ENCODE measurements around the gene LDLRAD2. TPM values are rescaled to one million over a fixed set of nuclear protein-coding genes. Genes with fewer than 3 reads are reported as not detected.

LDLRAD2 gene
- total RNA-seq, 1 experiment from 2014 or later = not detected

GRCh38 chr1:21822349-21822748, 10.3 kb downstream of the LDLRAD2 start:
- H3K27me3 ChIP-seq (ENCODE audit: insufficient read depth, low read length) = no peaks in the 10 kb centered on the region
- ChIA-PET RAD21 (ENCODE audit: low non-redundant PET in 1 of 2, low total read pairs in 2 of 2, uncharacterized antibody in 2 of 2, unreplicated experiment in 2 of 2) (no interaction called here), CTCF (no interaction called here), POLR2A (interaction anchor here (0.7 kb wide), 1 partner anchor 67 kb away, joined by 5 read pairs; no protein-coding TSS in a partner anchor)
- TF ChIP-seq, protein P1, sequence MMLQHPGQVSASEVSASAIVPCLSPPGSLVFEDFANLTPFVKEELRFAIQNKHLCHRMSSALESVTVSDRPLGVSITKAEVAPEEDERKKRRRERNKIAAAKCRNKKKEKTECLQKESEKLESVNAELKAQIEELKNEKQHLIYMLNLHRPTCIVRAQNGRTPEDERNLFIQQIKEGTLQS (IDR thresholded peaks at IDR 0.05) = no peak
- TF ChIP-seq MAX (IDR thresholded peaks at IDR 0.05) (no peak), SP1 (IDR thresholded peaks at IDR 0.05; ENCODE audit: low read depth) (no peak), ZFX (IDR thresholded peaks at IDR 0.05) (no peak), REST (IDR thresholded peaks at IDR 0.05; ENCODE audit: low read depth) (no peak), EGR1 (IDR thresholded peaks at IDR 0.05; ENCODE audit: low read depth) (no peak), RAD21 (IDR thresholded peaks at IDR 0.05; ENCODE audit: low read depth) (no peak), JUND (IDR thresholded peaks at IDR 0.05) (no peak)
- TF ChIP-seq, protein P2, sequence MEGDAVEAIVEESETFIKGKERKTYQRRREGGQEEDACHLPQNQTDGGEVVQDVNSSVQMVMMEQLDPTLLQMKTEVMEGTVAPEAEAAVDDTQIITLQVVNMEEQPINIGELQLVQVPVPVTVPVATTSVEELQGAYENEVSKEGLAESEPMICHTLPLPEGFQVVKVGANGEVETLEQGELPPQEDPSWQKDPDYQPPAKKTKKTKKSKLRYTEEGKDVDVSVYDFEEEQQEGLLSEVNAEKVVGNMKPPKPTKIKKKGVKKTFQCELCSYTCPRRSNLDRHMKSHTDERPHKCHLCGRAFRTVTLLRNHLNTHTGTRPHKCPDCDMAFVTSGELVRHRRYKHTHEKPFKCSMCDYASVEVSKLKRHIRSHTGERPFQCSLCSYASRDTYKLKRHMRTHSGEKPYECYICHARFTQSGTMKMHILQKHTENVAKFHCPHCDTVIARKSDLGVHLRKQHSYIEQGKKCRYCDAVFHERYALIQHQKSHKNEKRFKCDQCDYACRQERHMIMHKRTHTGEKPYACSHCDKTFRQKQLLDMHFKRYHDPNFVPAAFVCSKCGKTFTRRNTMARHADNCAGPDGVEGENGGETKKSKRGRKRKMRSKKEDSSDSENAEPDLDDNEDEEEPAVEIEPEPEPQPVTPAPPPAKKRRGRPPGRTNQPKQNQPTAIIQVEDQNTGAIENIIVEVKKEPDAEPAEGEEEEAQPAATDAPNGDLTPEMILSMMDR (IDR thresholded peaks at IDR 0.05 in 2 of 3, conservative IDR thresholded peaks at IDR 0.05 in 1 of 3; ENCODE audit: borderline replicate concordance in 1 of 3, insufficient read depth in 1 of 3, low read depth in 2 of 3, low read length in 2 of 3) = no peak
- H3K4me1 ChIP-seq (ENCODE audit: control insufficient read depth in 1 of 2, insufficient read depth in 2 of 2, low read length in 2 of 2) = peaks cover 5 to 11% of the 10 kb centered on the region in 2 experiments; a peak in 3 of 4 replicates
- ATAC-seq = peak; percentile 61
- H2AFZ ChIP-seq (ENCODE audit: low read depth, low read length, poor library complexity, severe bottlenecking) = no peak overlapping the region
- no peak for DNase-seq (ENCODE audit: low read depth, low spot score)
- H3K27ac ChIP-seq (ENCODE audit: low read depth, low read length) = no peak overlapping the region
- H3K9me2 ChIP-seq (ENCODE audit: insufficient read depth) = no peaks in the 10 kb centered on the region
- H3K79me2 ChIP-seq (ENCODE audit: insufficient read depth, low read length) = no peaks in the 10 kb centered on the region
- no peaks in the 10 kb centered on the region; a peak in 1 of 4 replicates for H3K36me3 ChIP-seq (ENCODE audit: control insufficient read depth in 1 of 2, insufficient read depth in 2 of 2, low read length in 2 of 2)
- no peak overlapping the region for H3K9ac ChIP-seq (ENCODE audit: low read length)
- H4K20me1 ChIP-seq (ENCODE audit: insufficient read depth) = no peaks in the 10 kb centered on the region
- no peak overlapping the region for H3K4me2 ChIP-seq (ENCODE audit: low read length)
- no peak overlapping the region for H3K4me3 ChIP-seq (replicated peaks in 1 of 2; ENCODE audit: low read depth in 1 of 2, low read length in 2 of 2)
- no peaks in the 10 kb centered on the region for H3K9me3 ChIP-seq (ENCODE audit: control insufficient read depth in 1 of 2, insufficient read depth in 1 of 2, low read depth in 1 of 2, low read length in 2 of 2)
- intact Hi-C loops (cut with micrococcal nuclease) = no loop called here
- no TSS peak for BruUV-seq (replicated peaks)

Measured in HCT116 (cell line).